A549 treated with GW870086 at 1 μM for 4 hours (cell line): Measurements from ENCODE around the gene FOLR2. TPM values are rescaled to one million over a fixed set of nuclear protein-coding genes. Genes with fewer than 3 reads are reported as not detected.

Experiments used
- total RNA-seq: library from RNA; stranded (reverse); fragments of 200-300 nt; extraction: Qiagen RNA extraction; gene quantifications from 5 replicates; pipeline ENCODE4 v1.2.3, GENCODE V29; 2022; ENCODE audit warnings: low read depth

The FOLR2 gene
- not detected in 5 replicates for total RNA-seq

DNA sequence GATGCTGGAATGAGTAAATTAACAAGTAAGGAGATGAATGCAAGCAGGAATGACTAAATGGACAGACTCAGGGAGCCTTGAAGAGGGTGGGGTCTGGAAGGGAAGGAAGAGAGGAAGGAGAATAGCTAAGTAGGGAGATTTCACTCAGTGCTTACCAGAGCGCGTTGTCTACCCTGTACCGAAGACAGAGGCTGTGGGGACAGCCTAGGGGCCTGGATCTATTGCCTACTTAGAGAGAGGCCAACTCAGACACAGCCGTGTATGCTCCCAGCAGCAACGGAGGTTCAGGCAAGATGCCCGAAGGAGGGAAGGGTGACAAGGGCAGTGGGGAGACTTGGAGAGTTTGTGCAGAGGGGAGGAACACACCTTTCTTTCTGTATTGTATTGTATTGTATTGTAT lies at the start of gene FOLR2:
Gene FOLR2, plus strand, starts transcription at position 157 of the 400 bp plus-strand sequence. CDS start 1,791 bp downstream, outside the sequence.

DNA sequence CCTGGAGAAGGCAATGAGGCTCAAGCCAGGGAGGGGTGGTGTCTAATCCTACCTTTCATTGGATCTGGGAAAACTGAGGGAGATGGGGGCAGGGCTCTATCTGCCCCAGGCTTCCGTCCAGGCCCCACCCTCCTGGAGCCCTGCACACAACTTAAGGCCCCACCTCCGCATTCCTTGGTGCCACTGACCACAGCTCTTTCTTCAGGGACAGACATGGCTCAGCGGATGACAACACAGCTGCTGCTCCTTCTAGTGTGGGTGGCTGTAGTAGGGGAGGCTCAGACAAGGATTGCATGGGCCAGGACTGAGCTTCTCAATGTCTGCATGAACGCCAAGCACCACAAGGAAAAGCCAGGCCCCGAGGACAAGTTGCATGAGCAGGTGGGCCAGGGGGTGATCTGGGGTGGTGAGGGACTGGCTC lies 24.6 kb upstream of the FOLR2 start, which contains the start of gene FOLR1:
Gene FOLR1, plus strand, starts transcription at position 180 of the 421 bp plus-strand sequence. Its CDS starts 34 bp downstream, at position 214.

DNA sequence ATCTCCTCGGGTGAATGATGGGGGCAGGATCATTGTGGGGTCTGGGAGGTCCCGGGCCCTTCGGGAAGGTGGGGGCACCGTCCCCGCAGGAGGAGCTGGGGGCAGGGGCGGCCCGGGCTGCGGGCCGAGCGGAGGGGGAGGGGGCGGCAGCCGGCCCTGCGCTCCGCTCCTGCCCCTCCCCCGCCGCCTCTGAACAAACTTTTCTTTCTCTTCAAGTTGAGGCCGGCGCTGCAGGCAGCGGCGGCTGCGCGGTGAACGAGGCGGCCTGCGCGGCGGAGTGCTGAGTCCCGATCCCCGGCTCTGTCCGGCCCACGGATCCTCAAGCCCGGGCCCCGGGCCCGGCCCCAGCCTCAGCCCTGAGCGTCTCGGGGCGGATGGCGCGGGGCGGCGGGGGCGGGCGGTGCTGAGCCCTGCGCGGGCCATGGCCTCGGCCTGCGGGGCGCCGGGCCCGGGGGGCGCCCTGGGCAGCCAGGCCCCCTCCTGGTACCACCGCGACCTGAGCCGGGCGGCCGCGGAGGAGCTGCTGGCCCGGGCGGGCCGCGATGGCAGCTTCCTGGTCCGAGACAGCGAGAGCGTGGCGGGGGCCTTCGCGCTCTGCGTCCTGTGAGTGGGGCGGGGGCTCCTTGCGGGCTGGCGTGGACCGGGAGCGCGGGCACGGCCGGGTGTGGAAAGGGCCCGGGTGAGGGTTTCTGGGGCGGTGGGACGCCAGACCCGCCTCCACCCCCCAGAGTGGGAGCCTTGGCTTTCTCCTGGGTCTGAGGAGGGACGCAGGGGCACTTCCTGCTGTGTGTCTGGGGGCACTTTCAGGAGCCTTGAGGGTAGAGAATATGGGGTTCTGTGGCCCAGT lies 8.2 kb downstream of the FOLR2 start, which contains the start of gene INPPL1:
Gene INPPL1, plus strand, starts transcription at position 204 of the 847 bp plus-strand sequence. Its CDS starts 218 bp downstream, at position 422.

DNA sequence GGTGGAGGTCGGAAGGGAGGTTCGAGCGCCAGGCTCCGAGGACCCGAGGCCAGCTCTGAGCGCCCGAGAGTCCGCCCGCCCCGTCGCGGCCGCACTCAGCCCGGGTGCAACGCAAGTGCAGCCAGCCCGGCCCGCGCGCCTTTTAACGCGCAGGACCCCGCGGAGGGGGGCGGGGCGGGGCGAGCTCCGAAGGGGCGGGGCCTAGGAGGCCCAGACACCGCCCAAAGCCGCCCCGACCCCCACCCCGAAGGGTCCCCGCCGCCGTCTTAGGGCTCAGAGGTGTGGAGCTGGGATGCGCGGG lies 27.4 kb downstream of the FOLR2 start, which contains the start of gene PHOX2A:
Gene PHOX2A, minus strand, starts transcription at position 117 of the 301 bp plus-strand sequence. CDS start 172 bp downstream, outside the sequence.

Other genes with a start within 250 kb of the FOLR2 start
- gene IL18BP, start 217.9 kb upstream of the FOLR2 start, total RNA-seq = 2.7 to 4.0 TPM (median 3.6 TPM) in 5 replicates
- gene NUMA1, start 136.3 kb upstream of the FOLR2 start, total RNA-seq = 55.0 to 71.2 TPM (median 62.9 TPM) in 5 replicates
- 6.2 to 10.4 TPM (median 6.8 TPM) in 5 replicates for gene LRRC51, start 135.9 kb upstream of the FOLR2 start, total RNA-seq
- gene LAMTOR1, start 113.5 kb upstream of the FOLR2 start, total RNA-seq = 123 to 166 TPM (median 143 TPM) in 5 replicates
- not detected in 5 replicates for gene TOMT, start 110.9 kb upstream of the FOLR2 start, total RNA-seq
- 75.3 to 97.7 TPM (median 86.3 TPM) in 5 replicates for gene ANAPC15, start 104.1 kb upstream of the FOLR2 start, total RNA-seq
- gene FOLR3, start 81.1 kb upstream of the FOLR2 start, total RNA-seq = not detected in 5 replicates
- 0.16 to 0.30 TPM (median 0.24 TPM) in 3 of 5 replicates, not detected in the others for gene FOLR1, start 24.7 kb upstream of the FOLR2 start, total RNA-seq
- gene INPPL1, start 8.0 kb downstream of the FOLR2 start, total RNA-seq = 53.6 to 75.5 TPM (median 72.6 TPM) in 5 replicates
- not detected in 5 replicates for gene PHOX2A, start 27.4 kb downstream of the FOLR2 start, total RNA-seq
- 11.5 to 18.0 TPM (median 16.4 TPM) in 5 replicates for gene CLPB, start 217.7 kb downstream of the FOLR2 start, total RNA-seq